ENCODE data around the gene ASPSCR1. TPM values are rescaled to one million over a fixed set of nuclear protein-coding genes. Genes with fewer than 3 reads are reported as not detected.

ASPSCR1 gene
- total RNA-seq, 4 donors from 2014 or later = 24.0 to 44.7 (median 32.0) TPM

GRCh38 chr17:82018989-82019689, 41.7 kb downstream of the ASPSCR1 start:
- Histone ChIP-seq H3K27me3 (no peaks in the 10 kb centered on the region), H3K36me3 (no peaks in the 10 kb centered on the region), H3K4me1 (peaks cover 23 to 60% of the 10 kb centered on the region in 2 donors), H3K4me3 (no peak overlapping the region), H3K27ac (peak overlapping the region in 2 of 4 donors; percentile 38 to 41), H3K9me3 (no peaks in the 10 kb centered on the region)
- ATAC-seq (no peak), DNase-seq (no peak)
- in situ Hi-C loops (cut with MboI; ENCODE audit: low sequenced_read_pairs in 4 of 4) = no loop called here
- no peak for TF ChIP-seq POLR2A (IDR thresholded peaks at IDR 0.05)
- intact Hi-C loops (cut with DNase I; ENCODE audit: low total_unique reads) = no loop called here

GRCh38 chr17:82019690-82020571, 42.5 kb downstream of the ASPSCR1 start:
- Histone ChIP-seq H3K27ac (no peak overlapping the region), H3K4me3 (no peak overlapping the region), H3K27me3 (no peaks in the 10 kb centered on the region), H3K4me1 (peaks cover 25 to 63% of the 10 kb centered on the region in 2 donors), H3K9me3 (no peaks in the 10 kb centered on the region), H3K36me3 (no peaks in the 10 kb centered on the region)
- DNase-seq = peak in 1 of 2 donors; percentile 54
- intact Hi-C loops (cut with DNase I; ENCODE audit: low total_unique reads) = no loop called here
- TF ChIP-seq CTCF (IDR thresholded peaks at IDR 0.05 in 4 of 5, conservative IDR thresholded peaks at IDR 0.05 in 1 of 5) (peak; percentile 58 to 85 (median 60)), POLR2A (IDR thresholded peaks at IDR 0.05) (no peak)
- in situ Hi-C loops (cut with MboI; ENCODE audit: low sequenced_read_pairs in 4 of 4) = loop anchor here in 1 of 4 donors (5.0 kb wide), 1 partner anchor 58 kb away; the partner anchor contains the start of gene NOTUM
- no peak for ATAC-seq

GRCh38 chr17:82020572-82021106, 43.2 kb downstream of the ASPSCR1 start:
- Histone ChIP-seq H3K4me3 (no peak overlapping the region), H3K27me3 (no peaks in the 10 kb centered on the region), H3K27ac (no peak overlapping the region), H3K4me1 (peaks cover 25 to 63% of the 10 kb centered on the region in 2 donors), H3K36me3 (no peaks in the 10 kb centered on the region), H3K9me3 (no peaks in the 10 kb centered on the region)
- intact Hi-C loops (cut with DNase I; ENCODE audit: low total_unique reads) (loop anchor here (1.0 kb wide), 1 partner anchor 61 kb away; no protein-coding TSS in a partner anchor), in situ Hi-C loops (cut with MboI; ENCODE audit: low sequenced_read_pairs in 4 of 4) (loop anchor here in 1 of 4 donors (5.0 kb wide), 1 partner anchor 58 kb away; the partner anchor contains the start of gene NOTUM)
- TF ChIP-seq POLR2A (IDR thresholded peaks at IDR 0.05) (no peak), CTCF (IDR thresholded peaks at IDR 0.05 in 4 of 5, conservative IDR thresholded peaks at IDR 0.05 in 1 of 5) (no peak)
- DNase-seq (no peak), ATAC-seq (no peak)

- ATAC-seq (peak; percentile 25 to 28), DNase-seq (peak; percentile 58 to 78)
- H3K4me1 ChIP-seq = peaks cover 25 to 63% of the 10 kb centered on the region in 2 donors
- no peaks in the 10 kb centered on the region for H3K9me3 ChIP-seq
- in situ Hi-C loops (cut with MboI; ENCODE audit: low sequenced_read_pairs in 4 of 4) (loop anchor here in 1 of 4 donors (5.0 kb wide), 1 partner anchor 59 kb away; the partner anchor contains the start of gene NOTUM), intact Hi-C loops (cut with DNase I; ENCODE audit: low total_unique reads) (loop anchor here (1.0 kb wide), 1 partner anchor 62 kb away; no protein-coding TSS in a partner anchor)
- H3K36me3 ChIP-seq = no peaks in the 10 kb centered on the region
- no peaks in the 10 kb centered on the region for H3K27me3 ChIP-seq
- peak overlapping the region in 3 of 4 donors; percentile 89 to 92 (median 91) for H3K4me3 ChIP-seq
- peak; percentile 72 to 88 (median 80) for TF ChIP-seq CTCF (IDR thresholded peaks at IDR 0.05 in 4 of 5, conservative IDR thresholded peaks at IDR 0.05 in 1 of 5)
- no peak for TF ChIP-seq POLR2A (IDR thresholded peaks at IDR 0.05)
- peak overlapping the region in 2 of 4 donors; percentile 79 to 86 for H3K27ac ChIP-seq
These were observed 43.9 kb downstream of the ASPSCR1 start for GRCh38 chr17:82021107-82021899.
